ENCODE results near the gene PDE6B.
"Not testable (repeated sequence)": the region's sequence is repeated elsewhere in the genome, so short reads cannot be mapped to it uniquely, and the experiment has no call there.

PDE6B gene

GRCh38 chr4:656436-657337 lies 31.3 kb downstream of the PDE6B start:
- DNase-seq (ENCODE audit: low spot score), result no peak

- DNase-seq (ENCODE audit: low spot score), result no peak
These were observed 32.0 kb downstream of the PDE6B start for GRCh38 chr4:657338-657833.

- DNase-seq (ENCODE audit: low spot score), result no peak
These were observed 32.7 kb downstream of the PDE6B start for GRCh38 chr4:657834-658667.

GRCh38 chr4:658681-659667 lies 33.6 kb downstream of the PDE6B start:
- no peak for DNase-seq (ENCODE audit: low spot score)

- DNase-seq (ENCODE audit: low spot score), result no peak
These were observed 34.5 kb downstream of the PDE6B start for GRCh38 chr4:659851-660250.

GRCh38 chr4:660401-660800 lies 35.0 kb downstream of the PDE6B start:
- no peak for DNase-seq (ENCODE audit: low spot score)

GRCh38 chr4:661231-661630 lies 35.9 kb downstream of the PDE6B start:
- no peak for DNase-seq (ENCODE audit: low spot score)

GRCh38 chr4:661881-662761 lies 36.7 kb downstream of the PDE6B start:
- no peak for DNase-seq (ENCODE audit: low spot score)

GRCh38 chr4:663046-663437 lies 37.7 kb downstream of the PDE6B start:
- DNase-seq (ENCODE audit: low spot score), result no peak

- DNase-seq (ENCODE audit: low spot score), result peak; percentile 76
These were observed 38.4 kb downstream of the PDE6B start for GRCh38 chr4:663438-664428.

- no peak for DNase-seq (ENCODE audit: low spot score)
These were observed 39.4 kb downstream of the PDE6B start for GRCh38 chr4:664713-665231.

- no peak for DNase-seq (ENCODE audit: low spot score)
These were observed 40.0 kb downstream of the PDE6B start for GRCh38 chr4:665381-665750.

GRCh38 chr4:665751-666435 lies 40.5 kb downstream of the PDE6B start:
- DNase-seq (ENCODE audit: low spot score), result no peak

- no peak for DNase-seq (ENCODE audit: low spot score)
These were observed 41.0 kb downstream of the PDE6B start for GRCh38 chr4:666436-666810.

GRCh38 chr4:666822-667544 lies 41.6 kb downstream of the PDE6B start:
- DNase-seq (ENCODE audit: low spot score), result no peak

- no peak for DNase-seq (ENCODE audit: low spot score)
These were observed 42.2 kb downstream of the PDE6B start for GRCh38 chr4:667545-667925.

GRCh38 chr4:668219-668618 lies 42.8 kb downstream of the PDE6B start:
- DNase-seq (ENCODE audit: low spot score), result not testable (repeated sequence)
